ENCODE results near the gene TSPAN17.

GRCh38 chr5:176664479-176664878 is 17.2 kb downstream of the TSPAN17 start:
- TF ChIP-seq, protein P1, sequence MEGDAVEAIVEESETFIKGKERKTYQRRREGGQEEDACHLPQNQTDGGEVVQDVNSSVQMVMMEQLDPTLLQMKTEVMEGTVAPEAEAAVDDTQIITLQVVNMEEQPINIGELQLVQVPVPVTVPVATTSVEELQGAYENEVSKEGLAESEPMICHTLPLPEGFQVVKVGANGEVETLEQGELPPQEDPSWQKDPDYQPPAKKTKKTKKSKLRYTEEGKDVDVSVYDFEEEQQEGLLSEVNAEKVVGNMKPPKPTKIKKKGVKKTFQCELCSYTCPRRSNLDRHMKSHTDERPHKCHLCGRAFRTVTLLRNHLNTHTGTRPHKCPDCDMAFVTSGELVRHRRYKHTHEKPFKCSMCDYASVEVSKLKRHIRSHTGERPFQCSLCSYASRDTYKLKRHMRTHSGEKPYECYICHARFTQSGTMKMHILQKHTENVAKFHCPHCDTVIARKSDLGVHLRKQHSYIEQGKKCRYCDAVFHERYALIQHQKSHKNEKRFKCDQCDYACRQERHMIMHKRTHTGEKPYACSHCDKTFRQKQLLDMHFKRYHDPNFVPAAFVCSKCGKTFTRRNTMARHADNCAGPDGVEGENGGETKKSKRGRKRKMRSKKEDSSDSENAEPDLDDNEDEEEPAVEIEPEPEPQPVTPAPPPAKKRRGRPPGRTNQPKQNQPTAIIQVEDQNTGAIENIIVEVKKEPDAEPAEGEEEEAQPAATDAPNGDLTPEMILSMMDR (conservative IDR thresholded peaks at IDR 0.05): no peak
- no peak for TF ChIP-seq ZFX (IDR thresholded peaks at IDR 0.05)
